GM18502 (cell line): ENCODE measurements around the gene STK10.

Experiments used
- ATAC-seq: cut with Tn5 transposase; IDR thresholded peaks from one replicate; pipeline ENCODE4 v1.9.1; 2021; ENCODE audit warnings: mild to moderate bottlenecking; ENCODE audit not compliant: unreplicated experiment, poor library complexity

STK10 gene

GRCh38 chr5:172064766-172065165, 123.3 kb downstream of the STK10 start:
- no peak for ATAC-seq

GRCh38 chr5:172064358-172064757, 123.7 kb downstream of the STK10 start:
- ATAC-seq: no peak

- ATAC-seq: no peak
Observed at GRCh38 chr5:172063463-172064235, 124.4 kb downstream of the STK10 start.

- no peak for ATAC-seq
Observed at GRCh38 chr5:172059661-172060100, 128.3 kb downstream of the STK10 start.

GRCh38 chr5:172058088-172058487, 129.9 kb downstream of the STK10 start:
- ATAC-seq: no peak

GRCh38 chr5:172055996-172056395, 132.0 kb downstream of the STK10 start:
- no peak for ATAC-seq

GRCh38 chr5:172055421-172055820, 132.6 kb downstream of the STK10 start:
- no peak for ATAC-seq

GRCh38 chr5:172054611-172055153, 133.3 kb downstream of the STK10 start:
- ATAC-seq: no peak

GRCh38 chr5:172052450-172053236, 135.4 kb downstream of the STK10 start:
- no peak for ATAC-seq

GRCh38 chr5:172051643-172052339, 136.2 kb downstream of the STK10 start:
- ATAC-seq: no peak

- ATAC-seq: no peak
Observed at GRCh38 chr5:172050080-172050479, 137.9 kb downstream of the STK10 start.

- no peak for ATAC-seq
Observed at GRCh38 chr5:172049226-172049796, 138.7 kb downstream of the STK10 start.

GRCh38 chr5:172048539-172049101, 139.4 kb downstream of the STK10 start:
- no peak for ATAC-seq

- ATAC-seq: no peak
Observed at GRCh38 chr5:172048170-172048422, 139.9 kb downstream of the STK10 start.

- ATAC-seq: no peak
Observed at GRCh38 chr5:172046593-172046992, 141.4 kb downstream of the STK10 start.

GRCh38 chr5:172045315-172045632, 142.8 kb downstream of the STK10 start:
- ATAC-seq: no peak

GRCh38 chr5:172044631-172045314, 143.3 kb downstream of the STK10 start:
- ATAC-seq: no peak

GRCh38 chr5:172043865-172044264, 144.2 kb downstream of the STK10 start:
- ATAC-seq: no peak

GRCh38 chr5:172042183-172042582, 145.8 kb downstream of the STK10 start:
- ATAC-seq: no peak

- ATAC-seq: no peak
Observed at GRCh38 chr5:172038167-172038566, 149.9 kb downstream of the STK10 start.
